Measurements from ENCODE around the gene APOC1. TPM values are rescaled to one million over a fixed set of nuclear protein-coding genes. Genes with fewer than 3 reads are reported as not detected.
"Not testable (repeated sequence)": the region's sequence is repeated elsewhere in the genome, so short reads cannot be mapped to it uniquely, and the experiment has no call there.

The APOC1 gene
- total RNA-seq, result 10 to 100 TPM in 1 of 4 donors, 1 to 10 TPM in 3; 1.1 to 18.7 (median 7.9) TPM

- DNase-seq (peak; percentile 69 to 76), ATAC-seq (peak; percentile 89 to 95)
- H3K4me1 ChIP-seq; intact Hi-C loops (cut with DNase I; ENCODE audit: low total_unique reads); H3K9me3 ChIP-seq; H3K36me3 ChIP-seq; in situ Hi-C loops (cut with MboI; ENCODE audit: low sequenced_read_pairs in 4 of 4): not testable (repeated sequence)
- peak within 1 kb of the TSS in 1 of 4 donors; percentile 26 for H3K27ac ChIP-seq
- H3K27me3 ChIP-seq, result peaks cover 15 to 23% (median 18%) of the 10 kb centered on the region in 3 donors
- peak within 1 kb of the TSS; percentile 57 to 63 (median 61) for H3K4me3 ChIP-seq
Observed at GRCh38 chr19:44914433-44915206, at the start of gene APOC1. Gene APOC1 (plus strand): TSS chr19:44914608. CDS start chr19:44914892, 284 bp downstream.

GRCh38 chr19:44865196-44865767, 49.1 kb upstream of the APOC1 start:
- intact Hi-C loops (cut with DNase I; ENCODE audit: low total_unique reads) (no loop called here), in situ Hi-C loops (cut with MboI; ENCODE audit: low sequenced_read_pairs in 4 of 4) (no loop called here)
- no peak overlapping the region for H3K4me3 ChIP-seq
- DNase-seq, result no peak
- TF ChIP-seq POLR2A (IDR thresholded peaks at IDR 0.05), result no peak
- no peak for TF ChIP-seq CTCF (IDR thresholded peaks at IDR 0.05 in 4 of 5, conservative IDR thresholded peaks at IDR 0.05 in 1 of 5)
- no peak for ATAC-seq
- H3K27me3 ChIP-seq, result no peaks in the 10 kb centered on the region
- no peaks in the 10 kb centered on the region for H3K9me3 ChIP-seq
- no peaks in the 10 kb centered on the region for H3K36me3 ChIP-seq
- peaks cover 6 to 13% of the 10 kb centered on the region in 2 donors for H3K4me1 ChIP-seq
- peak overlapping the region in 1 of 4 donors; percentile 34 for H3K27ac ChIP-seq

GRCh38 chr19:44866664-44867063, 47.7 kb upstream of the APOC1 start:
- intact Hi-C loops (cut with DNase I; ENCODE audit: low total_unique reads), result no loop called here
- Histone ChIP-seq H3K4me3 (no peak overlapping the region), H3K36me3 (no peaks in the 10 kb centered on the region), H3K27ac (peak overlapping the region in 3 of 4 donors; percentile 18 to 76 (median 34)), H3K27me3 (no peaks in the 10 kb centered on the region), H3K4me1 (peaks cover 6 to 9% of the 10 kb centered on the region in 2 donors), H3K9me3 (no peaks in the 10 kb centered on the region)
- TF ChIP-seq CTCF (IDR thresholded peaks at IDR 0.05 in 4 of 5, conservative IDR thresholded peaks at IDR 0.05 in 1 of 5), result no peak
- no peak for TF ChIP-seq POLR2A (IDR thresholded peaks at IDR 0.05)
- no peak for DNase-seq
- ATAC-seq, result no peak
- in situ Hi-C loops (cut with MboI; ENCODE audit: low sequenced_read_pairs in 4 of 4), result no loop called here

- intact Hi-C loops (cut with DNase I; ENCODE audit: low total_unique reads) (no loop called here), in situ Hi-C loops (cut with MboI; ENCODE audit: low sequenced_read_pairs in 4 of 4) (no loop called here)
Observed at GRCh38 chr19:44867578-44867977, 46.8 kb upstream of the APOC1 start.

More at GRCh38 chr19:44867578-44867977, 46.8 kb upstream of the APOC1 start:
- H3K4me3 ChIP-seq, result no peak overlapping the region
- DNase-seq, result no peak
- ATAC-seq, result no peak
- peaks cover 6 to 9% of the 10 kb centered on the region in 2 donors for H3K4me1 ChIP-seq
- peak overlapping the region; percentile 31 to 76 (median 56) for H3K27ac ChIP-seq
- no peaks in the 10 kb centered on the region for H3K9me3 ChIP-seq
- no peaks in the 10 kb centered on the region for H3K36me3 ChIP-seq
- TF ChIP-seq CTCF (IDR thresholded peaks at IDR 0.05 in 4 of 5, conservative IDR thresholded peaks at IDR 0.05 in 1 of 5), result no peak
- TF ChIP-seq POLR2A (IDR thresholded peaks at IDR 0.05), result no peak
- no peaks in the 10 kb centered on the region for H3K27me3 ChIP-seq
